SH-SY5Y (cell line): ENCODE data around the gene MSMP.

Experiments
- GATA2 ChIP-seq: IDR thresholded peaks from 2 replicates; pipeline ENCODE4 v1.6.1; 2011; ENCODE audit warnings: mild to moderate bottlenecking, low read depth, low read length
- GATA3 ChIP-seq: IDR thresholded peaks from 2 replicates; pipeline ENCODE4 v1.6.1; 2011; ENCODE audit warnings: low read depth, mild to moderate bottlenecking, low read length, moderate library complexity

DNA sequence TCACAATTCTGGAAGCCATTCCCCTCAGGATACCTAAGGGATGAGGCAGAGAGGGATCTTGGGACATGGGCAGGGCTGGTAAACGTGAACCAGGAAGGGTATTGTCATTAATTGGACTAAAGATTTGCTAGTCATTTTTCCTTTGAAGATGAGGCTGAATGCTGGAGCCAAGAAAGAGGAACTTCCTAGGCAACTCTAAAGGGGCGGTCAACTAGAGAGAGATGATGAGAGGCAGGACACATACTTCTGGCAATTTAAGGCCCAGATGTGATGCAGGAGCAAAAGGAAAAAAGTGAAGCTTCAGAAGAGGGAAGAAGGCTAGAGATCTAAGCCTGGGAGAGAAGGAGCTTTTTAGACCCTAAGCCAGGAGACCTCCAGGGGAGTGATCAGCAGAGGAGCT, 10.6 kb downstream of the MSMP start:
- TF ChIP-seq GATA3 (no peak), GATA2 (no peak)
